NCI-H2196 (cell line): ENCODE data around the gene FLOT1.

Experiments
- DNase-seq: peaks from one replicate; lab custom pipeline; 2025; ENCODE audit not compliant: unreplicated experiment; lab: John Stamatoyannopoulos, UW

FLOT1 gene

DNA sequence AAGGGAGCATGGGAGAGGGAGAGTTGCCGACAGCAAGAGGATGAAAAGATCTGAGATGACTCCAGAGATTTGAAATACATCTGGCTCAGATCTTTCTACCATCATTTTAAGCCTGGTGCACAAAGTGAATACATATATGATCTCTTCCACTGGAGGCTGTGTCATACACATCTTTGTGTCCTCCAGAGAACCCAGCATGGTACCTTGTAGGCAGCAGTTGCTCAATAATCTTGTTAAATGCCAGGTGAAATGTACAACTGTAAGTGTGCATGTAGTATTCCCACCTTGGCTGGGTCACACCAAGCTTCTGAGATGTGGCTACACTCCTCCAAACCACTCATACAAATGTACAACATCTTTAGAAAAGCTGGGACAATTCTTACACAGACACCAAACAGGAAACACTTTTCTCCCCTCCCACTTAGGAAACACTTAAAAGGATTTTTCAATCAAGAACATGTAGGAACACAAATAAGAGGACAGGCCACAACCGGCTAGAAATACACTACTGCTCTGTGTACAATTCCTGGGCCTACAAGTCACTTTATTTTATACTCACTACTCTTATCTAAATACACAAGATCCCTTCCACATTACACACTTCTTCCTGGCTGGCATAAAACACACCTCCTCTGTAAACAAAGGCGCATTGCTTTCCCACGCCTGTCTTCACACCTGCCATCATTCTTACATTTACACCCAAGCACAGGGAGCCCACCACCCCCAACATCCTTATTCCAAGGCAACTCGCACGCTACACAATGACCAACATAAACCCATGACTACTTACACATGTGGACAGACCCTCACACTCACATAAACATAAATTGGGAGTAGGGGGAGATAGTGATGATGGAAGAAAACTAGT lies 5.6 kb upstream of the FLOT1 start:
- DNase-seq = no peak

DNA sequence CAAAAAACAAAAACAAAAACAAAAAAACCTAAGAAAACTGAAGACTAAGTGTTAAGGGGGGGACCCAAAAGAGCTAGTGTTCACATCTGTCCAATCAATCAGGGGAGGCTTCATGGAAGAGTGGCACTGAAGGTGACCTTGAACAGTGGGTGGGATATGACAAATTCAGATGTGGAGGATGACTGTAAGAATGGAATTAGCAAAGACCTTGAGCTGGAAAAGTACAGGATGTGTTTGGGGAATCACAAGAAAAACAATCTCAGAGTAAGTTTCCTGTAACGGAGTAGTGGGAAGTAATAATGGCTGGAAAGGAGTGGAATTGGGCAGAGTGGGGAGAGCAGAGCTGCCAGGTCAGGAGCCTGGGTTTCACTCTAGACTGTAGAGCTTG lies 4.8 kb upstream of the FLOT1 start:
- DNase-seq = no peak

DNA sequence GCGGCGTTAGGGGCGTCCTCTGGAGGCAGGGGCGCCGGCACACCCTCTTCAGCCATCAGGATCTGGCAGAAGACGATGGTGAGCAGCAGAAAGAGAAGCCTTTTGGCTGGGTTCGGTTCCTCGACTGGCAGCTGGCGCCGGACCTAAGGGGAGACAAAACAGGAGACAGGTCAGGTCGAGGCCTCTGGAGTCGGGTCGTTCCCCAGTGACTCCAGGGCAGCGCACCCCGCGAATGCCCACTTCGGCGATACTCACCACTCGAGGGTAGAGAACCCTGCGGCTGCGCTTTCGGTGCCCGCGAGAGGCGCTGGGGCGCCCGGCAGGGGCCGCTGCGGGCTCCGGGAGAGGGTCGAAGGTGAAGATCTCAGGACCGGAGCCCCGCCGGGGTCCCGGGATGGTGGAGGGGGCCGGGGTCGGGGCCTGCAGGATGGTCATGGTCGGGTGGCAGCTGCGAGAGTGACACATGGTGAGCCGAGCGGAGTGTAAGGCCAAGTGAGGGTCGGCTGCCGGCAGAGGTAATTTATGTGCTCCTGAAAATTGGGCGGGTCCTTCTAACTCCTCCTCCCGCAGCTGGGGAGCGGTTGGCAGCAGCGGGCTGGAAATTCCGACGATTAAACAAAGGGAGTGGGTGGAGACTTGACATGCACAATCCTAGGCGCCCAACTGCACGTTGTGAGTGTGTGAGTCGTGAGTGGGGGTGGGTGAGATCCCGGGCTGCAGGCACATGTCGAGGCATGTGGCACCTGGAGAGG lies 1.7 kb upstream of the FLOT1 start, which contains the start of gene IER3:
TSS of gene IER3 (minus strand) at position 494 of the 752 bp plus-strand sequence. CDS start at position 465, 29 bp downstream.
- DNase-seq = peak; percentile 85

DNA sequence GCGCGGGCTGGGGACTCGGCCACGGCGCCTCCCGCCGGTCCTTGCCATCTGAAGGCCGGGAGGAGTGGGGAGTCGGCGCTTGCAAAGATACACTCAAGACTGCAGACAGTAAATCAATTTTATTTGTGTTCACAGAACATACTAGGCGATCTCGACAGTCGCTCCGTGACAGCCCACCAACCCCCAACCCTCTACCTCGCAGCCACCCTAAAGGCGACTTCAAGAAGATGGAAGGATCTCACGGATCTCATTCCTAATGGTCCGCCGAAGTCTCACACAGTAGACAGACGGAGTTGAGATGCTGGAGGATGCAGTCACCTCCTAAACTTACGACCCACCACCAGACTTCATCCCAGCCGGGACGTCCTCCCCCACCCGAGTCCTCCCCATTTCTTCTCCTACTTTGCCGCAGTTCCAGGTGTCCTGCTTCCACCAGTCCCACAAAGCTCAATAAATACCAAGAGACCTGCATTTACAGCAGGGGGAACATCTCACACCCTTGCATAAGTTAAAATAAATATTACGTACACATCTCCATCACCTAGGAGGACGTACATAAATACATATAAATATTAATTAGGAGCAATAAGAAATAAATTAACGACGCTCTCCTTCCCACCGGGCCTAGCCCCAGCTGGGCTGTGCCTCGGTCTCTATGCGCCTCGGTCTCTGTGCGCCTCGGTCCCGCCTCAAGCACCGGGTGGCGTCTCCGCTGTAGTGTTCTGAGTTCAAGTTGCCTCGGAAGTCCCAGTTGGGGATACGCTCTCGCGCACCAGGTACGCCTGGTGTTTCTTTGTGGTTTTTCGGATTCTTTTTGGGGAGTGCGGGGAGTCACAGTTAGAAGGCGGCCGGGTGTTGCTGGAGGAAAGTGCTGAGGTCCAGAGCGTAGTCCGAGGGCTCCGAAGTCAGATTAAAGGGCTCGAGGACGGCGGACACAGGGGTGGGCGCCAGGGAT lies 889 bp upstream of the FLOT1 start:
- no peak for DNase-seq

DNA sequence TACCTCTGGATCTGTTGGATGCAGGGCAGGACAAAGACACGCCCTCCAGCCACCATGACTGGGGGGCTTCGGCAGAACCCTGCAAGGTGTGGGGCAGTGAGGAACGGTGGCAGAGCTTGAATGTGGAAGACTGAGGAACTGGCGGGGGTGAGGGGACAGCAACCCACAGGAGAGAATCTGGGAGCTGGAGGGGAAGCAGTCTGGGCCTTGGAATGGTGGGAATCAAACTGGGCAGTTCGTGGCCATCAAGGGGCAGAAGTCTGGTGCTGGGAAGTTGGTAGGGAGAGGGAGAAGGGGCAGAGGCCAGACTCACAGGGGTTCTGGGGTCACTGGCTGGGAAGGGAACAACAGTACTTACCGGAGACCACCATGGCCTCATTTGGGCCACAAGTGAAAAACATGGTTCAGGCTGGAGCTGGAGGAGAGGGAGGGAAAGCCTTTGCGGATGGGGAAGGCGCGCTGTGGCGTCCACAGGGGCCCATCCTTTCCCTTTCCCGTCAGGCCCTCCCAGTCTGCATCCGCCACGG lies 635 bp downstream of the FLOT1 start:
- DNase-seq = no peak

DNA sequence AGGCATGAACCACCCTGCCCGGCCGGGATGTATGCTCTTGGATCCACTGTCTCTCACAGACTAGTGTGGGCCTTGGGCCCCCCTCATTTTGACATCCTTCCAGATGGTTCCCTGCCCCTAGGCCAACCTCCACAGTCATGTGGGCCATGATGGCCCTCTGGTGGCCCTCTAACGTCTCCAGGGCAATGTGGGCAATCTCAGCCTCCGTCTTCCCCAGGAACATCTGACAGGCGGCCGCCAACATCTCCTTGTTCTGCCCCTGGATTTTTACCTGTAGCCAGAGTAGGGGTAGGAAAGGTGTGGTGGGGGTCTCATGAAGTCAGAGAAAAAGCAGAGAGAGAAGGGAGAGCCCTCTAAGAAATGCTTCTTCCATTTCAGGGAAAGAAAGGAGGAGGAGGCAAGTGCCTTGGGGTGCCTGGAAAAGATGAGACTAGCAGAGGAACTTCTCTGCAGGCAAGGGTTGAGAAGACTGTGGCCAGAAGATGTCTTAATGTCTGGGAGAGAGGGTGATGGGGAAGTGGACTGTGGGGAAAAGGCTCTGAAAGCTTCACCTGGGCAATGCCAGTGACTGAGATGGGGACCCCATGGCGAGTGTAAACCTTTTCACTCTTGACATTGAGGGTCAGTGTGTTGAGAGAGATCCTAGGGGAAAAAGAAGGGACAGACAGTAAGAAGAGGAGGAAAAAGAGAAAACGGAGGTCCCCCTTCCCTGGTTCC lies 1.3 kb downstream of the FLOT1 start:
- DNase-seq = no peak

DNA sequence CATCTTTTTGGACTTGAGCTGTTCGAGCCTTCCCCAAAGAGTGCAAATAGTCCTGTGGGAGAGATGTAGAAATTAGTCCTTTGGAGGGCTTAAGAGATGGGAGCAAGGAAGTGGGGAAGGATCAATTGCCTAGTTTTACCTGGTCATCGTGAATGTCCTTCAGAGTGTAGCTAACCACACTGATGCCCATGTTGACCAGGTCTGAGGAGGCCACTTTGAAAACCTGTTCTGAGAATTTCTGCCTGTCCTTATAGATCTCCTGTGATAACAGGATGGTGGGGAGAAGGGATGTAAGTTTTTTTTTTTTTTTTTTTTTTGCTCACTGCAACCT lies 2.0 kb downstream of the FLOT1 start:
- no peak for DNase-seq

DNA sequence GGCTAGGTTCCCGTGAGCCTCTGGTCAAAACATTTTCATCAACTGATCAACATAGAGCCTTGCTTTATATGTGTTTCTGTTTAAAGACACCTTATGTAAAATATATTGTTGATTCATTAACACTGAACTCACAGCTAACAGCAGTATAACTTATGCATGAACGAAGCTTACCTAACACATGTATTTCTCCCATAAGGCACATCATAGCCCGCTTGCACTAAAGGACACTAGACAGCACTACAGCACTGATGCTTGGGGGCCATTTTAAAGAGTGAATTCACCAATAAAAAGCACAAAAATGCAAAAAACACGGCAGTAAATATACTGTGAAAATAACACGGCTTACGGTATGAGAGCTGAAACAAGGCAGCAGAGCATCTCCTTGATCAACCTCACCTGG lies 4.0 kb downstream of the FLOT1 start:
- no peak for DNase-seq

DNA sequence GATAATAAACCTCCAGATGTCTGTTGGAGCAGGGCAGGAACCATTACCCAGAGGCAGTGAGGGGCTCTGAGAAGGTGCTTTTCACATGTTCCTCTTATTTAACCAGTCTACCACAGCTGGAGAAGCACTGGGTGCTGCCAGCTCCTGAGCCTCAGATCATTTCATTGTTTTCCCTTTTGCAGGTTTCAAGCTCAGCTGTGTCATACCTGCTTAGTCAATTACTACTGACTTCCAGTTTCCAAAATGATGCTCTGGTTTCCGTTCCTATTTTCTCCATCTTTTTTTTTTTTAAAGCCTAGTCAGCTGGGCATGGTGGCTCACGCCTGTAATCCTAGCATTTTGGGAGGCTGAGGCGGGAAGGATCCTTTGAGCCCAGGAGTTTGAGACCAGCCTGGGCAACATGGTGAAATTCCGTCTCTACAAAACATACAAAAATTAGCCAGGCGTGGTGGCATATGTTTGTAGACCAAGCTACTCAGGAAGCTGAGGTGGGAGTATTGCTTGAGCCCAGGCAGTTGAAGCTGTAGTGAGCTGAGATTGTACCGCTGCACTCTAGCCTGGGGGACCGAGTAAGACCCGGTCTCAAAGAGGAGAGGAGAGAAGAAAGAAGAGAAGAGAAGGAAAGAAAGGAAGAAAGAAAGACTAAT lies 6.7 kb downstream of the FLOT1 start:
- no peak for DNase-seq

DNA sequence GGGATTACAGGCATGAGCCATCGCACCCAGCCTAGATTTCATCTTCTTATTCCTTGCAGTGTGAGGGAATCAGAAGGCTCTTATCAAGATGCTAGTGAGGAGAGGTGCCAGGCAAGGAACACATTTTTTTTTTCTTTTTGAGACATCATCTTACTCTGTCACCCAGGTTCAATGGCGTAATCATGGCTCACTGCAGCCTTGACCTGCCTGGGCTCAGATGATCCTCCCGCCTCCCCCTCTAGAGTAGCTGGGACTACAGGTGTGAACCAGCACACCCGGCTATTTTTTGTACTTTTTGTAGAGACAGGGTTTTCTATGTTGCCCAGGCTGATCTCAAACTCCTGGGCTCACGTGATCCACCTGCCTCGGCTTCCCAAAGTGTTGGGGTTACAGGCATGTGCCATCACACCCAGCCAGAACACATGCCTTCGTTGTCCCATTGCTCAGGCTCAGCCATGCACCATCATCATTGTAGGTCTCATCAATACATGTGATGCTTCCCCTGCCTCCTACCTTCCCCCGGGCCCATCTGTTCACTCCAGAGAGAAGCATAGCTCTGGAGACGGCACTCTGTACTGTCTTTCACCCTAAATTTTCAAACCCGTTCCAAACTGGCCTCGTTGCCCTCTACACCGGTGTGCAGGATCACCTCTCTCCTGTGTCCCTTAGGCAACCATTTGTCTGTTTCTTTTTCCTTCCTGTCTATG lies 10.1 kb downstream of the FLOT1 start:
- DNase-seq = no peak

DNA sequence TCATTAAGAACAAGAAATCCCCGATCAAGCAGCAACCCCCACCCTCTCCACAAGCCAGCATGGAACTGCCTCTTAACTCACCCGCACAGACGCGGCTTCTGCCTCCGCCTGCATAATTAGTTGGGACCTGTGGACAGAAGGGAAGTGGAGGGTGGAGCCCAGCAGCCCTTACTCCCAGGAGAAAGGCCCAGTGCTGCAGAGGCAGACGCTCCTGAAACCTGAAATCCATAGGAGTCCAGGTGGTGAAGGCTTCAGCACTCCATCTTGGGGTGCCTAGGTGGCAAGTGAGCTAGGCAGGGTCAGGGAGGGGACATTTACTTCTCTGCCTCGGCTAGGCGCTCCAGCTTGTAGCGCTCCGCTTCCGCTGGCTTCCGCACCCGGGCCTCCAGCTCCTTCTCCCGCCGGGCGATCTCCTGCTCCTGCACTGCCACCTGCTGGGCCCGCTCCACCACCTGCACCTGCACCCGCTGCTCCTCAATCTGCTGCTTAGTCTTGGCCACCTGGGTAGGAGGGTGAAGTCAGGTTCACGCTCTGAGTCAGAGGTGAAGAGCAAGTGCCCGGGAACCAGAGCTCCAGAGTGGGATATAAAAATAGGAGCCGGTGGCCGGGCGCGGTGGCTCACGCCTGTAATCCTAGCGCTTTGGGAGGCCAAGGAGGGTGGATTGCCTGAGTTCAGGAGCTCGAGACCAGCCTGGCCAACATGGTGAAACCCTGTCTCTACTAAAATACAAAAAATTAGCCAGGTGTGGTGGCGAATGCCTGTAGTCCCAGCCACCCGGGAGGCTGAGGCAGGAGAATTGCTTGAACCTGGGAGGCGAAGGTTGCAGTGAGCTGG lies 11.7 kb downstream of the FLOT1 start:
- DNase-seq = peak; percentile 90

DNA sequence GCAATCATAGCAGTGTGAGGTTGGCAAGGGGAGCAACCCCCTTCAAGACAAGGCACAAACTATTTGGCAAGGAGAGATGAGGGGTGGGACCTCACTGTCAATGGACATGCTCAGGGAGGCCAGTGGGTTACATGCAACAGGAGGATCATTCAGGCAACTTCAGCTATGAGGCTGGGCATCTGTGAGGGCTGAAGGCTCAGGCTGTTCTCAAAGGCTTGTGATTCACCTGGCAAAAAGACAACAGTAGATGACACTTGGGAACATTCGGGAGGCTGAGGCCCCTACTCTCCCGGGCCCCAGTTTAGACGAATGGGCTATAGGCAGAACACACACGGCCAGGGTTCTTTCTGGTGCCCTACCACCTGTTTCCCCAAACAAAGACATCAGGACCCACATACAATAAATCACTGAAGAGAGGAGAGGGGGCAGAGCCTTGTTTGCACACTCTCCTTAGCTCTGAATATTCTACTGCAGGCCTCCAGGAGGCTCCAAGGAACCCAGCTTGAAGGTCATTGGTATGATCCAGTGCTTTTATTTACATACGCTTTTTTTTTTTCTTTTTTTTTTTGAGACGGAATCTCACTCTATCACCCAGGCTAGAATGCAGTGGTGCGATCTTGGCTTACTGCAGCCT lies 14.4 kb downstream of the FLOT1 start:
- DNase-seq = no peak

DNA sequence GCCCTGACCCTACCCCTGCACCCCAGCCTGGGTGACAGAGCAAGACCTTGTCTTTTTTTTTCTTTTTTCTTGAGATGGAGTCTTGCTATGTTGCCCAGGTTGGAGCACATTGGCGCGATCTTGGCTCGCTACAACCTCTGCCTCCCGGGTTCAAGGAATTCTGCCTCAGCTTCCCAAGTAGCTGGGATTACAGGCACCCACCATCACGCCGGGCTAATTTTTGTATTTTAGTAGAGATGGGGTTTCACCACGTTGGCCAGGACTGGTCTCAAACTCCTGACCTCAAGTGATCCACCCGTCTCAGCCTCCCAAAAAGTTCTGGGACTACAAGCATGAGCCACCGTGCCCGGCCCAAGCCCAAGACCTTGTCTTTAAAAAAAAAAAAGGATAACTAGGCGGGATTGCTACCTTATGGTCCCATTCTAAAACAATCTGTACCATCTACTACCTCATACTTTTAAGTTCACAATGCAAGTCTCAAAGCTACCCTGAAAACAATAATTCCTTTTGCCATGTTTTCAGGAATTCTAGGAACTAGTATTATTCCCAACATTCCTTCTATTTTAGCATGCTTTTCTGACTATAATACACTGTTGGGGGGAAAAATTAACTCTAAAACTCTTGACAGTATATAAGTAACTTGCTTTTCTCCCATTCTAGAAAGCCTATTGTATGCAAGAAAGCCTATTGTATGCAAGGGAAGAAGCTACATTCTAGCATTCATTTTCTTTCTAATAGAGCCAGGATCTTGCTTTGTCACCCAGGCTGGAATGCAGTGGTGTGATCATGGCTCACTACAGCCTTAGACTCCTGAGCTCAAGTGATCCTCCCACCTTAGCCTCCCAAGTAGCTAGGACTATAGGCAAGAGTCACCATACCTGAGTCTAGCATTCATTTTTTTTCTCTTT lies 15.7 kb downstream of the FLOT1 start:
- DNase-seq = no peak

DNA sequence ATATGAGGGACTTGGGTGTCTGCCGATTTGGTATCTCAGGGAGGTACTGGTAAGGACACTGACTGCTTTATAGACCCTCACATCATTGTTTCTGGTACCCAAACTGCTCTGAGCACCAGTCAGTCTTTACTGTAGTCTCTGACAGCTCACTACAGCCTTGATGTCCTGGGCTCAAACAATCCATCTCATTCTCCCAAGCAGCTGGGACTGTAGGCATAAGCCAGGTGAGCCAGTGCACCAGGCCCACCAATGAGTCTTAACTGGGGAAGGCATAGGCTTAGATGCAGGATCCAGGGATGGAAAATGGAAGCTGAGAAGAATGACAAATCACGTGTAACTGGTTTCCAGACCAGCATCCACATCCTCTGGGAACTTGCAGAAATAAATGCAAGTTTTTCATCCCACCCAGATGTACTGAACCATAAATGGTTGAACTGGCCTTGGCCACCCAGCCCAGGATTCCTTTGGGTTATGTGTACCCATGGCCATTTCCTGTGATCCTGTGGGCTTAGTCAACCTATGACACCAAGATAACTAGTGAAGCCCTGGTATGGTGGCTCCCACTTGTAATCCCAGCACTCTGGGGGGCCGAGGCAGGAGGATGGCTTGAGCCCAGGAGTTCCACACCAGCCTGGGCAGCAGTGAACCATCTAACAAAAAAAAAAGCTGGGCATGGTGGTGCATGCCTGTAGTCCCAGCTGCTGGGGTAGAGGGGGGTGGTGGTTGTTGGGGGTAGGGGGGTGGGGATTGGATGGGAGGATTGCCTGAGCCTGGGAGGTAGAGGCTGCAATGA lies 16.6 kb downstream of the FLOT1 start:
- no peak for DNase-seq

DNA sequence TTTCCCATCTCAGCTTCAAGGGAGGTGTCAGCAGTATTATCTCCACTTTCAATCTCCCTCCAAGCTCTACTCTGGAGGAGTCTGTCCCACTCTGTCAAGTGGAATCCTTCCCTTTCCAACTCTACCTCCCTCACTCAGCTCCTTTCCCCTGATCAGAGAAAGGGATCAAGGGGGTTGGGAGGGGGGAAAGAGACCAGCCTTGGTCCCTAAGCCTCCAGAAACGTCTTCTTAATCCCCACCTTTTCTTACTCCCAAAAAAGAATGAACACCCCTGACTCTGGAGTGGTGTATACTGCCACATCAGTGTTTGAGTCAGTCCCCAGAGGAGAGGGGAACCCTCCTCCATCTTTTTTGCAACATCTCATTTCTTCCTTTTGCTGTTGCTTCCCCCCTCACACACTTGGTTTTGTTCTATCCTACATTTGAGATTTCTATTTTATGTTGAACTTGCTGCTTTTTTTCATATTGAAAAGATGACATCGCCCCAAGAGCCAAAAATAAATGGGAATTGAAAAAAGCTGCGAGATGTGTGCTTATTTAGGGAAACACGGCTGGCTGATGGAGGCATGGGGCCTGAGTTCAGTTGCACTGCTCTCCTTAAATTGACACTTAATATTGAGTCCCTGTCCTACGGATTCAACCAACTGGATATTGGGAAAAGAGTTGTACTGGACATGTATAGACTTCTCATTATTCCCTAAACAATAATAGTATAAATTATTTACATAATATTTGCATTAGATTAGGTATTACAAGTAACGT lies 17.4 kb downstream of the FLOT1 start:
- no peak for DNase-seq
